ENCODE data around the gene LMF1. TPM values are rescaled to one million over a fixed set of nuclear protein-coding genes. Genes with fewer than 3 reads are reported as not detected.

LMF1 gene
- polyA plus RNA-seq, 10 donors: 7.7 to 13.5 (median 10.4) TPM

DNA sequence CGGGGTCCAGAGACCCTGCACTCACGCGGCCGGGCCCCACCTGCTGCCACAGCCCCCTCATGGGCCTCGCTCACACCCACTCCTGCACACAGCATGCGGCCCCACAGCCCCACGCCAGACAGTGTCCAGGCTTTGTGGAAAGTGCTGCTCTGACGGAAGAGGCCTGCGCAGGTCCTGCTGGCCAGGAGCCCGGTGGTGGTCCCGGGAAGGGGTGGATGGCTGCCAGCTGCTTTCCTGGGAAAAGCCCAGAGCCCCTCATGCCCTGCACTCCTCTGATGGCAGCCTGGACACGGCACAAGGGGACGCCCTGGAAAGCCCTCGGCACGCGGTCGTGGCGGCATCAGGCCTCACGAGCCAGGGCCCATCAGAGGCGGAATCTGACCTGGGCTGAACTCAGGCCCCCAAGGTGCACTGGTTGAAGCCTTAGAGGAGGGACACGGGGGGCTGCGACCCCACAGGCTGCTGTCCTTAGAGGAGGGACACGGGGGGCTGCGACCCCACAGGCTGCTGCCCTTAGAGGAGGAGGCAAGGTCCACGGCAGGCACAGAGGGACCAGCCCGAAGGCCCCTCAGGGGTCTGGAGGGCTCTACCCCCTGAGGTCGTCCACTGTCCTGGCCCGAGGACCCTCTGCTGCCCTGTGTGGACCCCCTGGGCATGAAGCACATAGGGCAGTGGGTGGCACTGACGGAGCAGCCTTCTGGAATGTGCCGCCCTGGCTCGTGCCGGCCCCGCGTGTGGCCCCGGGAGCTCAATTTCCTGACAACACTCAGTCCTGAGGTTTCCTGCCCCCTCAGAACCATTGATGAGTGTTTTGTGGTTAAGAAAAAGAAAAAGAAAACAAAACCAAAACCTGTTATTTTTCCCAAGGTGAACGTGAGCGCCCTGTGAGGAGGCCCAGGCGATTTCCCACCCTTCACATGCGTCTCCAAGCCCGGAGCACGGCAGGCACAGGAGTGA, 32.9 kb upstream of the LMF1 start:
- no peak for DNase-seq

DNA sequence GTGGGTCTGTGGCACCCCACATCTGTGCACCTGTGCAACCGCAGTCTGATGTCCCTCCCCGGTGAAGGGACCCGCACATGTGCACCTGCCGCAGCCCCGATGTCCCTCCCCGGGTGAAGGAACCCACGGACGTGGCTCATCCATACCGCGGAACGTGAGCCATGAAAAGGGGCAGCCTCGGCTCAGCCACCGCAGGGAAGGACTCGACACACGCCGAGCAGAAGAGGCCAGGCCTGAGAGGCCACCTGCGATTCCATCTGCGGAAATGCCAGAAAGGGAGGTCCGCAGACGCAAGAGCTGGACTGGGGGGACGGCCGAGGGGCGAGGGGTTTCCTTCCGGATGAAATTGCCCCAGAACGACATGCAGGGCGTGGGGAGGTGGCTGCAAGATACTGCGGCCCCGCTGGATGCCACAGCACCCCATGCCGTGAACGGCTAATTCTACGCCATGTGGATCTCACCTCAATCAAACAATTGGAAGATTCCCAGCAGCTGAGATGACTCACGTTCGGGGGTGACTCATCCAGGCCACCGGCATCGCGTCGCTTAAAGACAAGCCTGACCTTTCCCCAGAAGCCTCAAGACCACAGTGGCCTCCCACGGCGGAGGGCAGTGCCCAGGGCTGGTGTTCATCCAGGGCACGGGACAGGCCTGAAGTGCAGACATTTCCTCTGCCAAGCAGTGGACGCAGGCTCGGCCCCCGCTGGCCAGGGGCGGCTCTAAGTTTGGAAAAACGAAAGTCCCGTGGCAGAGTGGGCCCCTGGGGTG, 31.8 kb upstream of the LMF1 start:
- no peak for DNase-seq

DNA sequence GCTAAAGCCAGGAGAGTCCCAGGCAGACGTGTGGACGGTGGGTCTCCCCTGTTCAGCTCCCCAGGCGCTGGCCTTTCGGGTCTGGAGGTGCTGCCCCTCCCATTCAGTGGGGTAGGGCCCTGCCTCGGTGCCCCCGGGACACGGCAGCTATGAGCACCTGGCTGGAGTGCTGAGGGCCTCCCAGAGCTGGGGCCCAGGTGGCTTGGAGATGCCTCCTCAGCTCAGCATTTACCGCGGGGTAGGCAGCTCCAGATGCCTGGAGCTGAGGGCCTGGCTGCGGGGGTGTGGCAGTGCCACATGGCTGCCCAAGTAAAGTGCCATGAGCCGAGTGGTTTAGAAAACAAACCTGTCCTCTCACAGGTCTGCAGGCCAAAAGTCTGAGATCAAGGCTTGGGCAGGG, 30.3 kb upstream of the LMF1 start:
- DNase-seq: no peak

DNA sequence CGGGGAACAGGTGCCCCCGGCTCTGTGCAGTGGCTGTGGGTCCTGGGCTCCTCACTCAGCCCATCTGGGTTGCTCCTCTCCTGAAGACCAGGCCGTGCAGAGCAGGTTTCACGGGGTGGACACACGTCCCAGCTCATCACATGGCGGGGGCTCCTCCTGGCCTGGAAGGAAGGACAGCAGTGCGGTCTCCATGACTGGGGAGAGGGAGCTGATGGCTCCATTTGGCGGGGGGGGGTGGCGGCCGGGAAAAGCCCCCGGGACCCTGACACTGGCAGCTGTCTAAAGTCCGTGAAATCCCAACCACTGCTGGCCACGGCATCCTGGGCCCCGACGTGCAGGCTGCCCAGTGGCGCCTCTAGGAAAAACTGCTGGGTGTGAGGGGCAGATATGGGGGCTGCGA, 29.8 kb upstream of the LMF1 start:
- DNase-seq: no peak

DNA sequence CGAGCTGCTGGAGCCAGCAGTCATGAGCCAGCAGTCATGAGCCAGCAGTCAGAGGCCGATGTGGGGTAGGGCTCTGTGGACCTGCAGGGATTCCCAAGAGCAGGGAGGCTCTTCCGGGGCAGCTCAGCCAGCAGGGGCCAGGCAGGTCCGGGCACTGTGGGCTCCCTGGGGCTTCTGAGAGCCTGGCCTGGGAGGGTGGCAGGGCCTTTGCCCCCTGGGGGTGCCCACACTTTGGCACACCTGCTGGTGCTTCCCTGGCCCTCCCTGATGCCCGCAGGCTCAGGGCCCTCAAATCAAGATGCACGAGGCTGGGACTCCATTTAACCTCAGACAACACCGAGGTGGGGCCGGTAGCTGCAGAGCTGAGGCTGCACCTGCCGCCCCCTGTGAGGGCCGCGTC, 28.9 kb upstream of the LMF1 start:
- no peak for DNase-seq

DNA sequence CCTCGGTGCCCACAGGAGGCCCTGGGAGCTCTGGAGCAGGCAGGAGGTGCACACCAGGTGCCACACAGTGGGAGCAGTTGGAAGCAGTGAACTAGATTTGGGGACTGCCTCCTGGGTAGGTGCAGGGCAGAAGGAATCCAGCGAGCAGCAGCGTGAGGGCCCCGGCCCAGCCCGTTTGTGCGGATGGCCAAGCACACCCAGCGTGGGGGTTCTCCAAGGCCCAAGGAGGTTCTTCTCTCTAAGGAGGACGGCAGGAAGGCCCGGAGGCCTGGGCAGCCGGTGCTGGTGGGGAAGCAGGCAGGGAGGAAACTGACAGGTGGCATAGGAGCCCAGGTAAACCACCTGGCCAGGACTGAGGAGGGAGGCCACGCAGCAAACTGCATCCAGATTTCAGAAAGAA, 27.8 kb upstream of the LMF1 start:
- DNase-seq: no peak

DNA sequence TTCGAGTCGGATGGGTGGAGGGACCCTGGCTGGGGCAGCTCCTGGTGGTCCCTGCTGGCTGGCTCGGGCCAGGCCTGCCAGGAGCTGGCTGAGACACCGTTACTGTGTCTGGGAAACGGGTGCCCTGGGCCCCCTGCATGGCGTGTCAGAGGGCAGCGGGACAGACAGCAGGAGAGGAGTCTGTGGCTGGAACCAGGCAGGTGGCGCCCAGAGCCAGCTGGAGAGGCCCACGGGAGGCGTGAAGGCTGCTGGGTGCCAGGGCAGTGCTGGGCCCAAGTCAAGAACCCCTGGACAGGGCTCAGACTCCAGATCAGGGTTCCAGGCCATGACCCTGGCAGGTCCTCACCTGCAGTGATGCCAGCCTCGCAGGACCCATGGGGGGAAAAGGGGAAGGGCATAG, 27.4 kb upstream of the LMF1 start:
- DNase-seq: no peak

DNA sequence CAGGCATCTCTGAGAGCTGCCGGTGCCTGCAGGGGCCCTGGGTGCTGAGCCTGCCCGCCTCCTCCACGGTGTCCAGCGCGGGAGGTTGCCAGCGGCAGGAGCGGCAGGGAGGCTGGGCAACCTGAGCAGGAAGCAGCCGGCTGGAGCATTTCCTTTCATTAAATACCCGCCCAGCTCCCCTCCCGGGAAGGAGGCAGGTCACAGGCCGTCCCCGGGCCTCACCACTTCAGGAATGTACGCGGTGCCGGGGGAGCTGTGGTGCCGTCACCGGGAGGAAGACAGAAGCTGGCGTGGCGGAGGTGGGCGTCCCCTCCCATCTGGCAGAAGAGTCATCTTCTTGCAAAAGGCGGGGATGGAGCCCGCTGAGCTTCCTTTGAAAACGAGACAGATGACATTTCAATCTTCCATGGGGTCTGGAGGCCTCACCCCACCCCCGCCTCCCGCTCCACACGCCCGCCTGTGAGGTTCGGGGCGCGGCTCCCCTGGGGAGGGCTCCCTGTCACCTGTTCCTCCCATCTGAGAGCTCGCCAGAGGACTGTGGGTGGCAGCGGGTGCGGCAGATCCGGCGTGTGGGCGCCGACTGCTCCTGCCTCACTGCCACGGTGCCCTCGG, 26.8 kb upstream of the LMF1 start:
- peak in 1 of 3 donors; percentile 68 for DNase-seq

DNA sequence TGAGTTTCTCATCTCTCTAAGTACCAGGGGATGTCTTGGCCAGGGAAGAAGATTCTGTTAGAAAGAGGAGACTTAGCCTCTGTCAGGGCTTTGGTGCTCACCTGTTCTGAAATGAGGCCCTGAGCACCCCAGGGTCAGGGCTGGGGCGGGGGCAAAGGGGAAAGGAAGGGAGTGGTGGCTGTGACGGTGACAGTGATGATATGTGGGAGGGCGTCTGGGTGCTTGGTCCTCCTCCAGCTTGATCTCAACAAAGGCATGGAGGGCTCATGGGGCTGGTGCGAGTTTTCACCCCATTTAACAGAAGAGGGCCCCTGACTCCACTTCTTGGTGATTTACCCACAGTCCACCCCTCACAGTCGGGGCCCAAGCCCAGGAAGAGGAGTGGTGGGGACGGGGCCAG, 25.9 kb upstream of the LMF1 start:
- no peak for DNase-seq

DNA sequence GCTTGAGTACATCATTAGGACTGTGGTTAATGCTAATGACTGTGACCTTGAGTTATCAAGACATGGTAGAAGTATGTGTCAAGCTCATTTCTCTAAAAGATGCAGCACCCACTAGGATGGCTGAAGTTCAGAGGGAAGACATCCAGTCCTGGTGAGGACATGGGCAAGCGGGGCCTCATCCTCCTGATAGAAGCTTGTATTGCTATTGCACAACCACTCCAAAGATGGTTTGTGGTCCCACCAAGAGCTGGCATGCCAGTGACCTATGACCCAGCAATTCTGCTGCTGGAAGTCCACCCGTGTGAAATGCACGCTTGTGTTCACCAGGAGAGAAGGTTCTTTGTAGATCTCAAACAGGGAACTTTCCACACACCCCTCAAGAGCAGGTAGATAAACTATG, 25.0 kb upstream of the LMF1 start:
- DNase-seq: no peak

DNA sequence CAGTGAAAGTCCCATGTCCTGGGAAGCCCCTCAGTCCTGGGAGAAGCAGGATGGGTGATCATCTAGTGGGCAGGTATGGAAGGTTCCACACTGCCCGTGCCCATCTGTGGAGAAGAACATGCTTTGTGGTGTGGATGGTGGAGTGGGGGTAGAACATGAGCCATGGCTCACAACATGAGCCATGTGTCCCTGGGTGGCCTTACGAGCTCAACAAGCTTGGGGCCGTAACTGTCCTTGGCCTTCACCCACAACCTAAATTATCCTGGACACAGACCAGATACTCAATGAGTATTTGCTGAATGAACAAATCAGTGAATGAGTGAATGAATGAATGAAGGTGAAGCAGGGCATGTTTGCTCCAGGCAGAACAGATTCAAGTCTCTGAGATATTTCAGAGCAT, 24.3 kb upstream of the LMF1 start:
- peak in 1 of 3 donors; percentile 52 for DNase-seq

DNA sequence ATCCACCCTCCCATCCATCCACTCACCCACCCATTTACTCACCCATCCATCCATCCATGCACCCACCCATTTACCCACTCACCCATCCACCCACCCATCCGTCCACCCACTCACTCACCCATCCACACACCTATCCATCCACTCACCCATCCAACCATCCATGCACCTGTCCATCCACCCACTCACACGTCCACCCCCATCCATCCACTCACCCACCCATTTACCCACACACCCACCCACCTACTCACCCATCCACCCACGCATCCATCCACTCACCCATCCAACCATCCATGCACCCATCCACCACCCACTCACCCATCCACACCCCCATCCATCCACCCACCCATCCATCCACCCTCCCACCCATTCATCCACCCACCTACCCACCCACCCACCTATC, 22.9 kb upstream of the LMF1 start:
- DNase-seq: no peak

DNA sequence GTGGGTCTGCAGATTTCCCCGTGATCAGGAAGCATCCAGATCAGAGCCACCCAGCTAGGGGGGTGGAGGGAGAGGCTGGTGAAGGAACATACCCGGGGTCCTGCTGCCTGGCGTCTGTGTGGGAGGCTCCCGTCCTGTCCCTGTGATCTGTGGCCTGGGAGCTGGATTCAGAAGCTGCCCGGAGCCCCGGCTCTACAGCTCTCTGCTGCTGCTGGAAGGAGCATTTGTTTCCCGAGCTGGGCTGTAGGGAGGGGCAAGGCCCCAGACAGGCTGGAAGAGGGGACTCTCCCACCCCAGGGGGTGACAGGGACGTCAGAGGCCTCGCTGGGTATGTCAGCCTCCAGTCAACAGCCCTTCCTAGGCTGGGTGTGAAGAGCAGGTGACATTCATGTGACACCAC, 21.0 kb upstream of the LMF1 start:
- DNase-seq: no peak

DNA sequence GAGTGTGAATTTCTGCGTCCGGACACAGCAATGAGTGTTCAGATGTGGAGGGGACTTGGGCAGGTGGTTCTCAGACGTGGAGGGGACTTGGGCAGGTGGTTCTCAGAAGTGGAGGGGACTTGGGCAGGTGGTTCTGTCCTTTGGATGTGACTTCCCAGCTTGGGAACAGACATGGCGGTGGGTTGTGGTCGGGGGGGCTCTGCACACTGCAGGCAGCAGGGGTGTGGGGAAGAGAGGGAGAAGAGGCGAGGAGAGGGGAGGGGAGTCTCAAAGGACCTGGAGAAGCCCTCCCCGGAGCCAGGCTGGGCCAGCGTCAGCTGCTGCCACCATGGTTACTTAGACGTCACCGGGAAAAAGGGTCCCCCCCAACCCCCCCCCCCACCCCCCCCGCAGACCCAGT, 20.6 kb upstream of the LMF1 start:
- DNase-seq: no peak

DNA sequence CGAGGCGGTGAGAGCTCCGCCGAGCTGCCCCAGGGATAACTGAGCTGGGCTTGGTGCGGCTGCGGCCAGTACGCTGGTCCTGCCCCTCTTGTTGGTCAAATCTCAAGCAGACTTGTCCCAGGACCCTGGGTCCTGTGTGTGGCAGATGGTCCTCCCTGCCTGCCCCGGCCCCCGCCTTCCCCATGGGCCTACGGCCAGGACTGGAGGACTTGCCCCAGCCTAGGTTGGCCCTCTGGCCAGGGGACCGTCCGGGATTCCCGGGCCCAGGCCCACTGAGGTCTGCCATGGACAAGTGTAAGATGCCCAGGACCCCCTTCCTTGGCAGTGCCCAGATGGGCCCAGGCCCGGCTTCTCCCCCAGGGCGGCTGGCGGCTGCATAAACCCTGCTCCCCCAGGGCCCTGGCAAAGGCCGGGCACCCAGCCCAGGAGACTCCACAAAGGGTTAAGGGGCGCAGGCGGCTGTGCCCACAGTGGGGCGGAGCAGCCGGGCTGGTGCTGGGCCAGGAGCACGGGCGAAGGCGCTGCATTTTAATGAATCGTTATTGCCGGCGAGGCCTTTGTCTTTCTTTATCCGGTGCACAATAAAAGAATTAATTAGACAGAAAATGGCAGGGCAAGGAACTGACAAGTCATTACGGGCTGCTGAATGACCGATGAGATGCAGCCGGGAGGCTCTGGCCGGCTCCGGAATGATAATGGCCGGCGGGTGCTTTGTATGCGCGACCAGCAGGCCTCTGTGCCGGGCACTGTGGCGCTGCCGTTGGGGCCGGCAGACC, 19.9 kb upstream of the LMF1 start:
- no peak for DNase-seq

DNA sequence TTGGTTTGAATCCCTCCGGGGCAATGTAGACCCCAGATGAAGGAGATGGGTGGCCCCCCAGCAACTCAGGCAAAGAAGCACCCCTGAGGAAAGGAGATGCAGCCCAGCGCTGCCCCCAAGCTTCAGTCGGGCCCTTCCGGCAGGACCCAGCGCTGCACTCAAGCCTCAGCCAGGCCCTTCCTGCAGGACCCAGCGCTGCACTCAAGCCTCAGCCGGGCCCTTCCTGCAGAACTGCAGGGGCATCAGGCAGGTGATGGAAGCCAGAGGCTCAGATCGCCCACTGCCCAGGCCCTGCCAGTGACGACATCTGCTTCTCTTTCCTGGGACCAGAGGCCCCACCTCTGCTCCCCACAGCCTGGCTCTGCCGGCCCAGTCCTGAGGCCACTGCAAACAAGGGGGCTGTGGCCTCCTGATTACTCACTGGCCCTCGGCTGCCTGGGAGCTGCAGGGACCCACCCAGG, 18.6 kb upstream of the LMF1 start:
- no peak for DNase-seq

DNA sequence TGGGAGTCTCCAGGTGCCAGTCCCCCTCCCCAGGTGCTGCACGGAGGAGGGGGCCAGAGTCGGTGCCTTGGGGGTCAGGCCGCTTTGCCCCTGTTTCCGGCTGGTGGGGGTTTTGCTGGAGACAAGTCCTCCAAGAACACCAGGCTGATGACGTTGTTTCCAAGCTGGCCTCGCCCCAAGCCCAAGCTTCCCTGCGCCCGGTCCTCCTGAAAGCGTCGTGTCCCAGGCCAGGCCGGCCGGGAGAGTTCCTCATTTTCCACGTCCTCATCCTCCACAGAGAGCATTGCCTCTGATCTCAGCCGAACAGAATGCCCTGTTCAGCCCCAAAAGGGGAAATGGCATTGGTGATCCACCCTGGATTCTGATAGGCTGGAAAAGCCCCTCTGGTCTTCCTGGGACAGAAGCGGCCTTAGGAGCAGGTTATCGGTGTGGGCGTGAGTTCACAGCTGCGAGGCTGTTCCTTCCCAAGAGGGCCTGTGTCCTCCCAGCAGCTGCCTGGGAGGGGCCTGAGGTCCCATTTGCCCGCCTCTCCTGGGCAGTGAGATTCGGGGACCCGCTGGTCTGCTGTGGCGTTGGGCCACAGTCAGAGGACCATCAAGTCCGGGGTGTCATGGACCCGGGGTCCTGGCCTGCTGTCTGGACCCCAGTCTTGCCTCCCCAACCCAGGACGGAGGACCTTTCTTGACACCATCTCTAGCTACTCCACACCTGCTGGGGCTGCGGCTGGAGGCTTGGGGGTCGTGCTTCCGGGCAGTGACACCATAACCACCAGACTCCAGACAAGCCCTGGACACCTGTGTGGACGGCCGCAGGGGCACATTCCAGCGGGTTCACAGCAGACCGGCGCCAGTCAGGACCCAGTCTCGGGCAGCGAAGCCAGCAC, 17.9 kb upstream of the LMF1 start:
- peak in 1 of 3 donors; percentile 56 for DNase-seq

DNA sequence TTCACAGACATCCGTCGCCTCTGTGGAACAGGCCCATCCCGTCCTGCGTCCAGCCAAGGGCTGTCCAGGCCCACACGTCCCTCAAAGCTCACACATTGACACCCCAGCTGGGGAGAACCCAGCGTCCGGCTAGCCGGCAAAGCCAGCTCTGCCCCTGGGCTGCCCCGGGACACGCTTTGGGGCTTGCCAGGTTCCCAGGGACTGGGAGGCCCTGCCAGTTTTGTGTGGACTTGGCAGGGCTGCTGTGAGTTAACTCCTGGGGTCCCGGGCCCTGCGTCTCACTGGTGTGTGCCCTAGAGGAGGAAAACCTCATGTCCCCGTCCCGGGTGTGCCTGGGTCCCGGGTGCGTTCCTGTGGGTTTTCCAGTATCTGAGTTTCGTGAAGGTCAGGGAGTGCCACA, 17.1 kb upstream of the LMF1 start:
- DNase-seq: peak in 1 of 3 donors; percentile 45

DNA sequence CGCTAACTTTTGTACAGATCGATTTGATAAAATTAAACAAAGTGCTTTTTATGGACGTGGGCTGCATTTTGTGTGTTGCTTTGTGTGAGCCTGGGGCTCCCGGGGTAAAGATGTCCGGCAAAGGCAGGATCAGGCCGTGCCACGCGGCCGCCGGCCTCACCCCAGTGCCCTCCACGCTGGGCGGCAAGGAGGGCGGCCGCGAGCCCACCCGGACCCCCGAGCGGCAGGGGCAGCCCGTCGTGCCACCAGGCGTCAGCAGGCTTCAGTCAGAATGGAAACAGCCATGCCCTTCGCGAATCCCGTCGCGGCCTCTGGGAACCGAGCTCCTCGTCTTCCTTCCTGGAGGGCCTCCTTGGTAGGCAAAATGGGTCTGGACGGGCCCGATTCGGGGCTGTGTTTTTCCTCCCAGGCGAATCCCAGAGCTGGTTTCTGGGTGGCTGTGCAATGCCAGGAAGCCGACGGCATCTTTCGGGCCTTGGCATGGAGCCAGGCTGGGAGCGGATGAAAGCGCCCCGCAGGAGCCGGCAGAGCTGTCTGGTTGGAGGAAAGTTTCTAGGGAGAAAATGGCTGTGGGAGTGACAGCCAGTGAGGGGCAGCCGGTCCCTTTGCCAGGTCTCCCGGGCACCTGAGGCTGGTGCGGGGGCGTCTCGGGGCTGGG, 16.3 kb upstream of the LMF1 start:
- DNase-seq: no peak

DNA sequence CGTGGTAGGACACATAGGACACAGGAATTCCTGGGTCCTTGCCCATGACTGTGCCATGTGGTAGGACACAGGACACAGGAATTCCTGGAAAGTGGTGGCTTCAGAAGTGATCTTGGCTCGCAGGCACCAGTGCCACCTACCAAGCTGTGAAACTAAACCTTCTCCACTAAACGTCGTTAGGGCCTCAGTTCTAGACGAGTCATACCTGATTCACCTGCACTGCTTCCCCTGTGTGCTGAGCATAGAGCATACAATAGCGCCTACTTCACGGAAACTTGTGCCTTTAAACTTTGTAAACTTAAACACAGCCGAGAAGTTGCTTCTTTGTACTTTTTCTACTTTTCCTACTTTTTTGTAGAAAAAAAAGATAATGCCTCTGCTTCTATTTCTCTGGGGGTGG, 15.6 kb upstream of the LMF1 start:
- DNase-seq: no peak

Measured in muscle of back (tissue), 11 donors.